ENCODE measurements around the gene SLC5A1. TPM values are rescaled to one million over a fixed set of nuclear protein-coding genes. Genes with fewer than 3 reads are reported as not detected.

Gene SLC5A1
- total RNA-seq, 3 donors from 2014 or later = 1.3 to 5.3 TPM; not detected in 1

DNA sequence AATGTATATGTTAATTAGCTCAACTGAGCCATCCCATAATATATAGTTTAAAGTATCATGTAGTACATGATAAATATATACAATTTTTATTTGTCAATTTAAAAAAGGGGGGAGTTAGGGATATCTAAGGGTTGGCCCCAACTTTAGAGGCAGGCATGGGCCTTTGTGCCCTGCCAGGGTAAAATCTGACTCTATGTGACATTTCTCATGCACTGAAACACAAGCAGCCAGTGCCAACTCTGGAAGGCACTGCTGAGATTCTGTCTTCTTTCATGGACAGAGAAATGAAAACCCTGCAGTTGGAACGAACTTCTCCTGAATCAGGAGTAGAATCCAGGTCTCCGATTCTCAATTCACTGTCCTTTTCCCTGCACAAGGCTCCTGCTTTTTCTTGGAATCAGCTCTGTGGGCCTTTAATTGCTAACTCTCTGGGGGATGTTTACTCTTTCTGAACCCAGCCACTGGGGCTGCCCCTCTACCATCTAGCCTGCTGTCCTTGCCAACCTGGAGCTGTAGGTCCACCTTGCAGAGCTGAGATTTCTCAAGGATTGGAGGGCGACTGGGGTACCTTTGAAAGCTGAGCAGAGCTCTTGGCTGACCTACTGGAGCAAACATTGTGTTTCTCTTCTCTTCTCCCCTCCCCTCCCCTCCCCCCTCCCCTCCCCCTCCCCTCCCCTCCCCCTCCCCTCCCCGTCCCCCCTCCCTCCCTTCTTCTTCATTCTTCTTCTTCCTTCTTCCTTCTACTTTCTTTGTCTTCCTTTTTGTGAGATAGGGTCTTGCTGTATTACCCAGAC is 26.7 kb downstream of the SLC5A1 start:
- TF ChIP-seq, protein P1, sequence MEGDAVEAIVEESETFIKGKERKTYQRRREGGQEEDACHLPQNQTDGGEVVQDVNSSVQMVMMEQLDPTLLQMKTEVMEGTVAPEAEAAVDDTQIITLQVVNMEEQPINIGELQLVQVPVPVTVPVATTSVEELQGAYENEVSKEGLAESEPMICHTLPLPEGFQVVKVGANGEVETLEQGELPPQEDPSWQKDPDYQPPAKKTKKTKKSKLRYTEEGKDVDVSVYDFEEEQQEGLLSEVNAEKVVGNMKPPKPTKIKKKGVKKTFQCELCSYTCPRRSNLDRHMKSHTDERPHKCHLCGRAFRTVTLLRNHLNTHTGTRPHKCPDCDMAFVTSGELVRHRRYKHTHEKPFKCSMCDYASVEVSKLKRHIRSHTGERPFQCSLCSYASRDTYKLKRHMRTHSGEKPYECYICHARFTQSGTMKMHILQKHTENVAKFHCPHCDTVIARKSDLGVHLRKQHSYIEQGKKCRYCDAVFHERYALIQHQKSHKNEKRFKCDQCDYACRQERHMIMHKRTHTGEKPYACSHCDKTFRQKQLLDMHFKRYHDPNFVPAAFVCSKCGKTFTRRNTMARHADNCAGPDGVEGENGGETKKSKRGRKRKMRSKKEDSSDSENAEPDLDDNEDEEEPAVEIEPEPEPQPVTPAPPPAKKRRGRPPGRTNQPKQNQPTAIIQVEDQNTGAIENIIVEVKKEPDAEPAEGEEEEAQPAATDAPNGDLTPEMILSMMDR (IDR thresholded peaks at IDR 0.05) = no peak
- no peak for TF ChIP-seq POLR2AphosphoS5 (IDR thresholded peaks at IDR 0.05)
- intact Hi-C loops (cut with DNase I; ENCODE audit: low total_unique reads) = no loop called here
- Histone ChIP-seq H3K36me3 (no peaks in the 10 kb centered on the region), H3K27me3 (no peaks in the 10 kb centered on the region), H3K4me1 (no peaks in the 10 kb centered on the region), H3K9me3 (no peaks in the 10 kb centered on the region), H3K4me3 (no peak overlapping the region), H3K27ac (no peak overlapping the region)
- no peak for DNase-seq (ENCODE audit: low spot score in 2 of 2)

DNA sequence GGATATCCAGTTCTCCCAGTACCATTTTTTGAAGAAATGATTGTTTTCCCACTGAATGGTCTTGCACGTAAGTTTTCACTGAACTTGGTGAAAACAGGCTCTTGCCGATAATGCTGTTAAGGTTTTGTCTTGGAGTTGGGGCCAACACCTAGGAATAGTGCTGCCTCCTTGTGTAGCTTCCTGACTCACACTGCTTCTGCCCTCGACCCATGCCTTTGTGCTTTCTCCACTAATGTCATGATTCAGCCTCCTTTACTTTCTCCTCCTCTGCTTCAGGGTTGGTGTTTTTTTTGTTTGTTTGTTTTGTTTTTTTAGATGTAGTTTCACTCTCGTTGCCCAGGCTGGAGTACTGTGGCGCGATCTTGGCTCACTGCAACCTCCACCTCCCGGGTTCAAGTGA is 30.2 kb downstream of the SLC5A1 start:
- H3K27me3 ChIP-seq = no peaks in the 10 kb centered on the region
- no peak for DNase-seq (ENCODE audit: low spot score in 2 of 2)
- no peaks in the 10 kb centered on the region for H3K36me3 ChIP-seq
- intact Hi-C loops (cut with DNase I; ENCODE audit: low total_unique reads) = no loop called here
- no peak overlapping the region for H3K4me3 ChIP-seq
- TF ChIP-seq POLR2A (IDR thresholded peaks at IDR 0.05) (no peak), POLR2AphosphoS5 (IDR thresholded peaks at IDR 0.05) (no peak)
- TF ChIP-seq, protein P1 (IDR thresholded peaks at IDR 0.05) = no peak
- no peak overlapping the region for H3K27ac ChIP-seq
- H3K9me3 ChIP-seq = no peaks in the 10 kb centered on the region
- no peaks in the 10 kb centered on the region for H3K4me1 ChIP-seq

DNA sequence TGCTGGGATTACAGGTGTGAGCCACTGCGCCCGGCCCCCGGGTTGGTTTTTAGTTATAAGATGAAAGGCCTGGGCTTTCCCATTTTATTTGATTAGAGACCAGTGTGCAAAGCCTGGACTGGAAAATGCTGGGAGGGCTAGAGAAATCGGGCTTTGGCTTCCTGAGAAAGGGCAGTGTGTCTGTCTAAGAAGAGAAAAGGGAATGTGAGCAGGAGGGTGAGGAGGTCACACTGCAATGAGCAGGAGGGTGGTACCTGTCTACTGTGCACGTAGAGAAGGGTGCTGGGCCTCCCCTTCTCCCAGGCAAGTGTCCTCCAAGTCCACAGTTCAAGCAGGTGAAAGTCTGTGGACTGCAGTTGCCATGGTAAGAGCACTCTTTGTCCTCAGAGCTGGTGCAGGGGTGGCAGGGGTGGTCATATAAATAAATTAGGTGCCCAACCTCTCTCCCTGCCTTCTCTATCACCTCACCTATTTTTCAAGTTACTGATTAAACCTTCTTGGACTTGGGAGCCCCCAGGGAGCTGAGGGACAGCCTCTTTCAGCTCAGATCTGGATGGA is 30.8 kb downstream of the SLC5A1 start:
- Histone ChIP-seq H3K27me3 (no peaks in the 10 kb centered on the region), H3K4me3 (no peak overlapping the region), H3K9me3 (no peaks in the 10 kb centered on the region), H3K4me1 (no peaks in the 10 kb centered on the region), H3K36me3 (no peaks in the 10 kb centered on the region), H3K27ac (no peak overlapping the region)
- TF ChIP-seq POLR2AphosphoS5 (IDR thresholded peaks at IDR 0.05) = no peak
- TF ChIP-seq POLR2A (IDR thresholded peaks at IDR 0.05) = no peak
- TF ChIP-seq, protein P1 (IDR thresholded peaks at IDR 0.05) = no peak
- no peak for DNase-seq (ENCODE audit: low spot score in 2 of 2)
- intact Hi-C loops (cut with DNase I; ENCODE audit: low total_unique reads) = no loop called here

DNA sequence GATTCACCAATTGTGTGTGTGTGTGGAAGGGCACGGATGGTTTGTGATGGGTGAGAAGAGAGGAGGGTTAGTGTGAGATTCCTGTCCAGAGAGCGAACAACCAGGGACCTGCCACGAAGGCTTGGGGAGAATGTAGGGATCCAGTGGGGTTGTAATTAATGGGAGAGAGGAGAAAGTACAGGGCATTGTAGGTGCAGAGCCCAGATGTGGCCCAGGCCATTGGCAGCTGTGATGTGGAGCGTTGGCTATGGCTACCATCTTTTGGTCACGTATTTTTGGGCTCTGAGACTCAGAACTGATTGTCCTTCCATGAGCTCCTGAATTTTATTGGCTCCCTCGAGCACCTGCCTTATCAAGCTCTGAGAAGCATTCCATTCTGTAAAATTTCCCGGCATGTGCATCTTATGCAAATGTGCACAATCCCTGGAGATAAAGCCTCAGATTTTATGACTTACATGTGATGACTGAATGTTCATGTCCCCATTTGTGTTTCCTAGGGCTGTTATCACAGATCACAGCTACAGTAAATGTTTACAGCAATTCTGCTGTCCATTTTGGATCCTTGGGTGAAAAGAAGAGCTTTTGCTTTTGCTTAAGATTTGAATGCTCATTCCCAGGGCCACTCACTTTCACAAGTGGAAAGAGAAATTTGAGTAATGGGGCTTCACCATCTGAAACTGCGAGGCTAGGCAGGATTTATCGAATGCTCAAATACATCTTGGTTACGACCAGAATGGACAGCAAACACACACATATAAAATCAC is 33.1 kb downstream of the SLC5A1 start:
- DNase-seq (ENCODE audit: low spot score in 2 of 2) = no peak
- no peaks in the 10 kb centered on the region for H3K27me3 ChIP-seq
- no peaks in the 10 kb centered on the region for H3K9me3 ChIP-seq
- no peak overlapping the region for H3K4me3 ChIP-seq
- H3K4me1 ChIP-seq = no peaks in the 10 kb centered on the region
- H3K27ac ChIP-seq = no peak overlapping the region
- intact Hi-C loops (cut with DNase I; ENCODE audit: low total_unique reads) = no loop called here
- no peak for TF ChIP-seq POLR2A (IDR thresholded peaks at IDR 0.05)
- TF ChIP-seq, protein P1 (IDR thresholded peaks at IDR 0.05) = no peak
- no peak for TF ChIP-seq POLR2AphosphoS5 (IDR thresholded peaks at IDR 0.05)
- no peaks in the 10 kb centered on the region for H3K36me3 ChIP-seq

DNA sequence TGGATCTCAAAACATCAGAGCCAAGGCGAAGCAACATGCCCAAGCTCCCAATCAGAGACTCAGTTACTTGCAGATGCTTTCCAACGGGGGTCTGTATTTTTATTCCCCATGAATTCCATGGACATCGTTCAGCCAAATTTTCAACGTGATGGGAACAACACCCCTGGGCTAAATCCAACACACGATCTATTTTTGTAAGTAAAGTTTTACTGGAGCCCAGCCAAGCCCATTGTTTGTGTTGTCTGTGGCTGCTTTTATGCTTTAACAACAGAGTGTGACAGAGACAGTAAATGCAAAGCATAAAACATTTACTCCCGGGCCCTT is 33.7 kb downstream of the SLC5A1 start:
- no peaks in the 10 kb centered on the region for H3K36me3 ChIP-seq
- no peak overlapping the region for H3K4me3 ChIP-seq
- H3K27ac ChIP-seq = no peak overlapping the region
- H3K9me3 ChIP-seq = no peaks in the 10 kb centered on the region
- no peaks in the 10 kb centered on the region for H3K27me3 ChIP-seq
- H3K4me1 ChIP-seq = no peaks in the 10 kb centered on the region
- no peak for DNase-seq (ENCODE audit: low spot score in 2 of 2)
- TF ChIP-seq POLR2A (IDR thresholded peaks at IDR 0.05) (no peak), POLR2AphosphoS5 (IDR thresholded peaks at IDR 0.05) (no peak)
- TF ChIP-seq, protein P1 (IDR thresholded peaks at IDR 0.05) = no peak
- intact Hi-C loops (cut with DNase I; ENCODE audit: low total_unique reads) = no loop called here
